Endothelial cell (in vitro differentiated cells): ENCODE data around the gene XYLT1. TPM values are rescaled to one million over a fixed set of nuclear protein-coding genes. Genes with fewer than 3 reads are reported as not detected.

Experiments
- DNase-seq: peaks from one replicate; pipeline ENCODE4 v3.0.0; 2021; ENCODE audit warnings: low spot score
- H3K27ac Mint-ChIP-seq: one replicate; pipeline ENCODE4 v1.8.0; 2021; ENCODE audit warnings: mixed read lengths, inconsistent platforms; ENCODE audit not compliant: unreplicated experiment
- H3K27me3 Mint-ChIP-seq: one replicate; pipeline ENCODE4 v1.8.0; 2021; ENCODE audit warnings: mild to moderate bottlenecking, moderate library complexity, mixed read lengths, inconsistent platforms; ENCODE audit not compliant: unreplicated experiment
- H3K36me3 Mint-ChIP-seq: one replicate; pipeline ENCODE4 v1.8.0; 2021; ENCODE audit warnings: mild to moderate bottlenecking, low read depth, mixed read lengths, inconsistent platforms; ENCODE audit not compliant: unreplicated experiment
- H3K4me1 Mint-ChIP-seq: one replicate; pipeline ENCODE4 v1.8.0; 2021; ENCODE audit warnings: mild to moderate bottlenecking, mixed read lengths, inconsistent platforms; ENCODE audit not compliant: unreplicated experiment
- H3K4me3 Mint-ChIP-seq: one replicate; pipeline ENCODE4 v1.8.0; 2021; ENCODE audit warnings: mild to moderate bottlenecking, mixed read lengths, inconsistent platforms; ENCODE audit not compliant: unreplicated experiment
- H3K9me3 Mint-ChIP-seq: one replicate; pipeline ENCODE4 v1.8.0; 2021; ENCODE audit warnings: mixed read lengths, inconsistent platforms; ENCODE audit not compliant: unreplicated experiment
- CTCF ChIP-seq: fragments of 200-600 bp; sonication (generic); IDR thresholded peaks from one replicate; pipeline ENCODE4 v1.5.0; 2021; ENCODE audit warnings: antibody characterized with exemption; ENCODE audit not compliant: unreplicated experiment
- total RNA-seq: library from RNA; stranded (reverse); fragmentation: NEBNext Ultra II Directional; extraction: Animal tissue kit (Norgen Biotek cat#: 25700); gene quantifications from one replicate; pipeline ENCODE4 v1.2.1, GENCODE V29; 2021; ENCODE audit not compliant: unreplicated experiment

The XYLT1 gene
- total RNA-seq, 1 donor from 2014 or later = 11.1 TPM

DNA sequence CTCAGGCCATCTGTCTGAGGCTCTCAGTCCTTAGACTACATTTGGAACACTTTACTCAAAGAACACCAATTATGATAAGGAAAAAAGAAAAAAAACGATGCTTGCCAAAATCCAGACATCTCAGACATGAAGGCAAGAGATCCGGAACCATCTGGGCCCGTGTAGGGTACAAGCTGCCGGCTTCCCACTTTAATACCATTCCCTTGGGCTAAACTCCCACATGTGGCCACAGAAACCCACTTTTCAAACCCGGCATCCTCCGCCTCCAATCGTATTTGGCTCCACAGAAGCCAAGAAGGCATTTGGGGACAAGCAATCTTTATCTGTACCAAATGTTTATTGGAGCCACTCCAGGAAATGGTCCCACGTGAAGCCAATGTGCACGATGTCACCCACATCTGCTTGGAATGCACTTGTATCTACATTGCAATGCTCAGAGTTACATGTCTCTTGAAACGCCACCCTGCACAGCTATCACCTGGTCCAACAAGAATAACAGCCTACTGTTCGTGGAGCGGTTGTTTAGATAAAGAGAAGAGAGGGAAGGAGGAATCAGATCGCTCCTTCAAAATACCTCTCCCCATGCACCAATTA lies 33.5 kb downstream of the XYLT1 start:
- DNase-seq = no peak
- Mint-ChIP-seq H3K36me3 (no peaks in the 10 kb centered on the region), H3K27me3 (no peaks in the 10 kb centered on the region), H3K9me3 (no peaks in the 10 kb centered on the region), H3K4me3 (no peak overlapping the region), H3K4me1 (peaks cover 17% of the 10 kb centered on the region), H3K27ac (no peak overlapping the region)
- TF ChIP-seq CTCF = no peak

GRCh38 chr16:17435318-17435717 lies 35.4 kb downstream of the XYLT1 start:
- peaks cover 2% of the 10 kb centered on the region for H3K27me3 Mint-ChIP-seq
- no peak for DNase-seq
- no peaks in the 10 kb centered on the region for H3K36me3 Mint-ChIP-seq
- no peaks in the 10 kb centered on the region for H3K9me3 Mint-ChIP-seq
- no peak overlapping the region for H3K27ac Mint-ChIP-seq
- peaks cover 17% of the 10 kb centered on the region for H3K4me1 Mint-ChIP-seq
- TF ChIP-seq CTCF = no peak
- no peak overlapping the region for H3K4me3 Mint-ChIP-seq

- no peak for DNase-seq
- H3K9me3 Mint-ChIP-seq = no peaks in the 10 kb centered on the region
- no peak for TF ChIP-seq CTCF
- H3K36me3 Mint-ChIP-seq = no peaks in the 10 kb centered on the region
- no peak overlapping the region for H3K4me3 Mint-ChIP-seq
- H3K27ac Mint-ChIP-seq = no peak overlapping the region
- H3K4me1 Mint-ChIP-seq = peaks cover 13% of the 10 kb centered on the region
- peaks cover 2% of the 10 kb centered on the region for H3K27me3 Mint-ChIP-seq
Measured at GRCh38 chr16:17433577-17434451, 36.9 kb downstream of the XYLT1 start.

DNA sequence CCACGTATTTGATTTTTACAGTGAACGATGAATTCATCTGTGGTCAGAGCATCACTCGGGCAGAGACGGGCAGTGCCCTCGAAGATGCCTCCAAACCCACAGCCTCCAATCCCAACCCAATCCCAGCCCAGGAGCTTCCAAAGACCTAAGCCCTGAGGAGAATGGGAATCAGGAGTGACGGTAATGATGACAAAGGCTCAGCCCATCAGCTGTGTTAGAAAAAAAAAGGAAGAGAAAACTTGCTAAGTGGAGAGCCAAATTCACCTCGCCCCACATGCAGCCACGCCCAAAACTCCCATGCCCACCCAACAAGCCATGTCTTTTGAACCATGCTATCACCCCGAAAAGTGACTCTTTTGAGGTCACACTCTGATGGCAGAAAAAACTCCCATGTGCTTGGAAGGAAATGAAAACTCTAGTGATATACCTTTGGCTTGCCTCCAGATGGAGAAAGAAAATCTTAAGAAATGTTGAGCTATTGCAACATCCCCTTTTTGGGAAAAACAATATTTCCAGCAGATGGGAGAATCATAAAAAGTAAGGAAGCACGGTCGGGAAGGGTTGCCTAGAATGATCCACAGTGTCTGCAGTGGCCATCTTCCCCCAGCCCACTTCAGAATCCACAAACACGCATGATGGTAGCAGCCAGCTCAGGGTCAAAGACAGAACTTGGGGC lies 37.7 kb downstream of the XYLT1 start:
- Mint-ChIP-seq H3K36me3 (no peaks in the 10 kb centered on the region), H3K4me3 (no peak overlapping the region), H3K4me1 (peaks cover 13% of the 10 kb centered on the region), H3K27me3 (peaks cover 2% of the 10 kb centered on the region), H3K9me3 (no peaks in the 10 kb centered on the region), H3K27ac (no peak overlapping the region)
- TF ChIP-seq CTCF = no peak
- DNase-seq = no peak
